A549 (cell line): ENCODE measurements around the gene SYCN. TPM values are rescaled to one million over a fixed set of nuclear protein-coding genes. Genes with fewer than 3 reads are reported as not detected.
A peak's percentile ranks its signal among the peaks of the same experiment; 100 is the strongest.

Source experiments
- ATAC-seq, 2 experiments: fragments of 200-7000 bp in 1 of 2; fragments of >200 bp in 1 of 2; cut with Nextera tagmentation in 1 of 2; cut with Tn5 transposase in 1 of 2; 3 replicates each; pipeline versions ENCODE4 v1.8.0 to v1.9.1; 2018 to 2020; ENCODE audit warnings: mild to moderate bottlenecking in 1 of 2, moderate library complexity in 1 of 2
- CTCF ChIA-PET: fragments of 300-600 bp; sonication (Branson Sonifier 250); formaldehyde crosslinking; extraction: SDS; loops from one replicate; lab custom pipeline; 2021; ENCODE audit warnings: antibody characterized with exemption, inconsistent platforms; lab: Yijun Ruan, JAX
- POLR2A ChIA-PET: fragments of 350-600 bp; formaldehyde crosslinking; extraction: SDS; loops from one replicate; lab custom pipeline; 2021; ENCODE audit warnings: antibody characterized with exemption, inconsistent platforms; lab: Yijun Ruan, JAX
- DNase-seq, 2 experiments: peaks; one replicate each; pipeline versions ENCODE4 v3.0.0 to v3.0.0-alpha.2; 2011 to 2016; ENCODE audit warnings: low read depth in 1 of 2, low spot score in 1 of 2
- FAIRE-seq: peaks from 2 replicates; lab custom pipeline; 2011; peaks lifted over from hg19 to GRCh38; lab: Jason Lieb, UNC
- H3K27ac ChIP-seq, 2 experiments: fragments of >200 bp; sonication (Bioruptor Twin); formaldehyde crosslinking; 3 replicates each; pipeline ENCODE4 v1.5.1; 2016 to 2017
- H3K4me1 ChIP-seq: fragments of >200 bp; sonication (Bioruptor Twin); formaldehyde crosslinking; 3 replicates; pipeline ENCODE4 v1.6.1; 2016
- H3K4me2 ChIP-seq: fragments of >200 bp; sonication (Bioruptor Twin); formaldehyde crosslinking; 3 replicates; pipeline ENCODE4 v1.6.1; 2016
- H3K4me3 ChIP-seq: fragments of >200 bp; sonication (Bioruptor Twin); formaldehyde crosslinking; 3 replicates; pipeline ENCODE4 v1.5.1; 2016
- H3K9me3 ChIP-seq: fragments of >200 bp; sonication (Bioruptor Twin); formaldehyde crosslinking; 3 replicates; pipeline ENCODE4 v1.6.1; 2016
- CHD2 ChIP-seq: fragments of 150-350 bp; IDR thresholded peaks from 2 replicates; pipeline ENCODE4 v1.6.1; 2014; ENCODE audit warnings: low read length; ENCODE audit not compliant: partially characterized antibody
- EHF ChIP-seq: fragments of 250-450 bp; sonication (Bioruptor Pico); IDR thresholded peaks from 2 replicates; pipeline ENCODE4 v1.5.0; 2020; ENCODE audit warnings: mild to moderate bottlenecking
- EHMT2 ChIP-seq: fragments of 200-600 bp; sonication (generic); IDR thresholded peaks from 2 replicates; pipeline ENCODE4 v1.6.1; 2016; ENCODE audit warnings: antibody characterized with exemption, low read depth, mild to moderate bottlenecking, moderate library complexity
- ESRRA ChIP-seq: fragments of 150-350 bp; IDR thresholded peaks from 2 replicates; pipeline ENCODE4 v1.6.1; 2014; ENCODE audit warnings: mild to moderate bottlenecking, low read length, borderline replicate concordance
- FOXS1 ChIP-seq: fragments of 250-450 bp; sonication (Bioruptor Pico); IDR thresholded peaks from 2 replicates; pipeline ENCODE4 v1.5.0; 2020; ENCODE audit warnings: mild to moderate bottlenecking, moderate library complexity
- HEYL ChIP-seq: fragments of 250-450 bp; sonication (Bioruptor Pico); IDR thresholded peaks from 2 replicates; pipeline ENCODE4 v1.8.0; 2021; ENCODE audit warnings: mild to moderate bottlenecking, moderate library complexity
- HOXA7 ChIP-seq: fragments of 250-450 bp; sonication (Bioruptor Pico); IDR thresholded peaks from 2 replicates; pipeline ENCODE4 v1.5.0; 2020; ENCODE audit warnings: mild to moderate bottlenecking, moderate library complexity
- KDM5A ChIP-seq: fragments of 200-600 bp; sonication (generic); IDR thresholded peaks from 2 replicates; pipeline ENCODE4 v1.6.1; 2016; ENCODE audit warnings: antibody characterized with exemption, mild to moderate bottlenecking
- MAFK ChIP-seq: fragments of 450-650 bp; IDR thresholded peaks from 2 replicates; pipeline ENCODE4 v1.6.1; 2014; ENCODE audit not compliant: partially characterized antibody
- NFE2L2 ChIP-seq: fragments of 150-350 bp; conservative IDR thresholded peaks from 2 replicates; pipeline ENCODE4 v1.6.1; 2014; ENCODE audit warnings: low read length
- NPAS2 ChIP-seq: fragments of 250-450 bp; sonication (Bioruptor Pico); IDR thresholded peaks from 2 replicates; pipeline ENCODE4 v1.8.0; 2022; ENCODE audit warnings: mild to moderate bottlenecking, moderate library complexity, borderline replicate concordance
- NR3C1 ChIP-seq: fragments of >200 bp; sonication (Bioruptor Twin); formaldehyde crosslinking; IDR thresholded peaks from 3 replicates; pipeline ENCODE4 v1.6.1; 2017
- RAD21 ChIP-seq, 2 experiments: fragments of >200 bp in 1 of 2; sonication (Bioruptor Twin) in 1 of 2; formaldehyde crosslinking in 1 of 2; IDR thresholded peaks in 1 of 2; conservative IDR thresholded peaks in 1 of 2; 2 replicates in 1 of 2; 3 replicates in 1 of 2; pipeline ENCODE4 v1.6.1; 2012 to 2018; ENCODE audit warnings: inconsistent platforms in 1 of 2
- RARB ChIP-seq: fragments of 250-450 bp; sonication (Bioruptor Pico); IDR thresholded peaks from 2 replicates; pipeline ENCODE4 v1.8.0; 2021; ENCODE audit warnings: mild to moderate bottlenecking, moderate library complexity
- RNF2 ChIP-seq: fragments of 200-600 bp; sonication (generic); IDR thresholded peaks from 2 replicates; pipeline ENCODE4 v1.6.1; 2016; ENCODE audit warnings: low read depth, mild to moderate bottlenecking, antibody characterized with exemption, moderate library complexity, borderline replicate concordance
- TP53 ChIP-seq: fragments of 250-450 bp; sonication (Bioruptor Pico); IDR thresholded peaks from 2 replicates; pipeline ENCODE4 v1.5.0; 2021; ENCODE audit warnings: mild to moderate bottlenecking, moderate library complexity
- ZSCAN20 ChIP-seq: fragments of 250-450 bp; sonication (Bioruptor Pico); IDR thresholded peaks from 2 replicates; pipeline ENCODE4 v1.8.0; 2022; ENCODE audit warnings: mild to moderate bottlenecking, moderate library complexity
- WGBS: methylation state at CpG from one replicate; pipeline ENCODE4 v1.1.6; 2017; ENCODE audit errors: missing lambda C conversion rate; 5-methylcytosine and 5-hydroxymethylcytosine counted together
- polyA minus RNA-seq: library from RNA; depleted of rRNA, polyadenylated mRNA; stranded (reverse); fragments of >200 nt; gene quantifications from 2 replicates; pipeline ENCODE4 v1.2.3, GENCODE V29; 2011; rRNA and poly(A)+ RNA removed
- polyA plus RNA-seq, 4 experiments: library from polyadenylated mRNA; depleted of rRNA in 3 of 4; stranded (reverse); fragments of >200 nt; fragmentation: RNase III in 1 of 4; extraction: RNeasy Plus Mini Kit Qiagen cat#74134 plus additional on column Dnase treatment in 1 of 4; gene quantifications; 2 replicates in 3 of 4; 3 replicates in 1 of 4; pipeline ENCODE4 v1.2.3, GENCODE V29; 2011 to 2017
- TF ChIP-seq, protein P1 (sequence below): fragments of 150-350 bp; IDR thresholded peaks from 2 replicates; pipeline ENCODE4 v1.6.1; 2014; ENCODE audit warnings: low read depth, mild to moderate bottlenecking, low read length
- TF ChIP-seq, protein P2 (sequence below): fragments of 250-450 bp; sonication (Bioruptor Pico); IDR thresholded peaks from 2 replicates; pipeline ENCODE4 v1.5.0; 2021; ENCODE audit warnings: mild to moderate bottlenecking, moderate library complexity, borderline replicate concordance
- TF ChIP-seq, protein P3 (sequence below): IDR thresholded peaks from 2 replicates; pipeline ENCODE4 v1.6.1; 2012; ENCODE audit warnings: low read depth, borderline replicate concordance

Gene SYCN, protein sequence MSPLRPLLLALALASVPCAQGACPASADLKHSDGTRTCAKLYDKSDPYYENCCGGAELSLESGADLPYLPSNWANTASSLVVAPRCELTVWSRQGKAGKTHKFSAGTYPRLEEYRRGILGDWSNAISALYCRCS
- not detected in 2 replicates for polyA plus RNA-seq (2011; rRNA removed)
- not detected in 2 replicates for polyA plus RNA-seq (2012; cell fraction: cytosol; rRNA removed)
- polyA plus RNA-seq (2012; cell fraction: nucleus; rRNA removed): 0.16 TPM in 1 of 2 replicates, not detected in the other
- polyA plus RNA-seq (2017; fragmentation: RNase III; extraction: RNeasy Plus Mini Kit Qiagen cat#74134 plus additional on column Dnase treatment): not detected in 3 replicates
- polyA minus RNA-seq: not detected in 2 replicates

DNA sequence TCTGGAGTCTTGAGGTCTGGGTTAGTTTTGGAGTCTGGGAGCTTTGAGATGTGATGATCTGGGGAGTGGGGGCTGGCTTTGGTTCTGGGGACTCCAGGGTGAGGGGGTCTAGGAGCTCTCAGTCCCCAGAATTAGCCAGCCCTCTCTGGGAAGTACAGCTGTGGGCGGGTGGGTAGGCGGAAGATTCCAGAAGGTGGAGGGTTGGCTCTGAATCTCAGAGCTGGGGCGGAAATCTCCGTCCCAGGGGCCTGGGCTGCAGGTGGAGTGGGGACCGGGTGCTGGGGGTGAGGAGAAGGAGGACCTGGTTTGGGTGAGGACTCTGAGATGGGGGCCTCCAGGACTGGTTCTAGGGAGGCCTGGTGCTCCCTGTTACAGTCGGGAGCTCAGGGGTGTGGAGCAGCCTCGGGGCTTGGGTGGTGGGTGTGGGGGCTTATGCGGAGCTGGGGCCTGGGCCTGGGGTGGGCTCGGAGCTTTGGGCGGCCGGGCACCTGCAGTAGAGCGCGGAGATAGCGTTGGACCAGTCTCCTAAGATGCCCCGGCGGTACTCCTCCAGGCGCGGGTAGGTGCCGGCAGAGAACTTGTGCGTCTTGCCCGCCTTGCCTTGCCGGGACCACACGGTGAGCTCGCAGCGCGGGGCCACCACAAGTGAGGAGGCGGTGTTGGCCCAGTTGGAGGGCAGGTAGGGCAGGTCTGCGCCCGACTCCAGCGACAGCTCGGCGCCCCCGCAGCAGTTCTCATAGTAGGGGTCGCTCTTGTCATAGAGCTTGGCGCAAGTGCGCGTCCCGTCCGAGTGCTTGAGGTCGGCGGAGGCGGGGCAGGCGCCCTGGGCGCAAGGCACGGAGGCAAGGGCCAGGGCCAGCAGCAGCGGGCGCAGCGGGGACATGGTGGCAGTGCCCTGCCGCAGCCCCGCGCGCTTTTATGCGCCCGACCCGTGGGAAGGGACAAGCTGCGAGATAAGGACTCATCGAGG, at the start of gene SYCN:
Gene SYCN (minus strand): TSS at position 892 of the 970 bp plus-strand sequence. CDS start 9 bp downstream, at position 883.
- FAIRE-seq (no peak), ATAC-seq (no peak), DNase-seq (no peak)
- 91% methylated on average over 57 of the region's 57 CpGs for WGBS
- Histone ChIP-seq H3K4me1 (peaks cover 6% of the 10 kb centered on the region; the same call in 1 of the 3 replicates), H3K4me3 (no peak within 1 kb of the TSS), H3K4me2 (no peak within 1 kb of the TSS), H3K9me3 (no peaks in the 10 kb centered on the region), H3K27ac (peak within 1 kb of the TSS in 1 of 2 experiments; percentile 4; a peak in 1 of 6 replicates)
- ChIA-PET CTCF (interaction anchor here (0.6 to 7.0 kb wide), 17 partner anchors 10 to 801 kb away, joined by 3 to 44 read pairs (median 3); partner anchors contain the start of gene FAM98C), POLR2A (interaction anchor here (0.9 kb wide), 1 partner anchor 138 kb away, joined by 3 read pairs; the partner anchor contains the start of gene SAMD4B)
- TF ChIP-seq EHMT2 (no peak), TP53 (CRISPR knock-in tag) (no peak), NPAS2 (CRISPR knock-in tag) (no peak), ZSCAN20 (CRISPR knock-in tag) (no peak), RAD21 (conservative IDR thresholded peaks at IDR 0.05 in 1 of 2, IDR thresholded peaks at IDR 0.05 in 1 of 2) (no peak), EHF (CRISPR knock-in tag) (no peak), NFE2L2 (no peak), HOXA7 (CRISPR knock-in tag) (no peak), KDM5A (no peak), FOXS1 (CRISPR knock-in tag) (no peak), NR3C1 (no peak), HEYL (no peak), ESRRA (no peak), CHD2 (no peak), RARB (CRISPR knock-in tag) (no peak), RNF2 (no peak), MAFK (no peak)
- TF ChIP-seq, protein P1, sequence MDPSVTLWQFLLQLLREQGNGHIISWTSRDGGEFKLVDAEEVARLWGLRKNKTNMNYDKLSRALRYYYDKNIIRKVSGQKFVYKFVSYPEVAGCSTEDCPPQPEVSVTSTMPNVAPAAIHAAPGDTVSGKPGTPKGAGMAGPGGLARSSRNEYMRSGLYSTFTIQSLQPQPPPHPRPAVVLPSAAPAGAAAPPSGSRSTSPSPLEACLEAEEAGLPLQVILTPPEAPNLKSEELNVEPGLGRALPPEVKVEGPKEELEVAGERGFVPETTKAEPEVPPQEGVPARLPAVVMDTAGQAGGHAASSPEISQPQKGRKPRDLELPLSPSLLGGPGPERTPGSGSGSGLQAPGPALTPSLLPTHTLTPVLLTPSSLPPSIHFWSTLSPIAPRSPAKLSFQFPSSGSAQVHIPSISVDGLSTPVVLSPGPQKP: no peak
- TF ChIP-seq, protein P2, sequence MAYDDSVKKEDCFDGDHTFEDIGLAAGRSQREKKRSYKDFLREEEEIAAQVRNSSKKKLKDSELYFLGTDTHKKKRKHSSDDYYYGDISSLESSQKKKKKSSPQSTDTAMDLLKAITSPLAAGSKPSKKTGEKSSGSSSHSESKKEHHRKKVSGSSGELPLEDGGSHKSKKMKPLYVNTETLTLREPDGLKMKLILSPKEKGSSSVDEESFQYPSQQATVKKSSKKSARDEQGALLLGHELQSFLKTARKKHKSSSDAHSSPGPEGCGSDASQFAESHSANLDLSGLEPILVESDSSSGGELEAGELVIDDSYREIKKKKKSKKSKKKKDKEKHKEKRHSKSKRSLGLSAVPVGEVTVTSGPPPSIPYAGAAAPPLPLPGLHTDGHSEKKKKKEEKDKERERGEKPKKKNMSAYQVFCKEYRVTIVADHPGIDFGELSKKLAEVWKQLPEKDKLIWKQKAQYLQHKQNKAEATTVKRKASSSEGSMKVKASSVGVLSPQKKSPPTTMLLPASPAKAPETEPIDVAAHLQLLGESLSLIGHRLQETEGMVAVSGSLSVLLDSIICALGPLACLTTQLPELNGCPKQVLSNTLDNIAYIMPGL (CRISPR knock-in tag): no peak
- TF ChIP-seq, protein P3, sequence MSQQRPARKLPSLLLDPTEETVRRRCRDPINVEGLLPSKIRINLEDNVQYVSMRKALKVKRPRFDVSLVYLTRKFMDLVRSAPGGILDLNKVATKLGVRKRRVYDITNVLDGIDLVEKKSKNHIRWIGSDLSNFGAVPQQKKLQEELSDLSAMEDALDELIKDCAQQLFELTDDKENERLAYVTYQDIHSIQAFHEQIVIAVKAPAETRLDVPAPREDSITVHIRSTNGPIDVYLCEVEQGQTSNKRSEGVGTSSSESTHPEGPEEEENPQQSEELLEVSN: no peak
